Measurements from ENCODE around the gene IDI1.

IDI1 gene

GRCh38 chr10:1048732-1049424 lies at the start of gene IDI1:
Gene IDI1, minus strand, starts transcription at chr10:1049119. Its CDS starts 116 bp downstream, at chr10:1049003.
- in situ Hi-C loops (cut with HindIII; ENCODE audit: low sequenced_read_pairs): loop anchor here (5.0 kb wide), 1 partner anchor 62 kb away; the partner anchor contains the start of gene GTPBP4
- DNase-seq (ENCODE audit: low read depth): peak; percentile 97
- no peak for TF ChIP-seq CTCF (IDR thresholded peaks at IDR 0.05; ENCODE audit: low read depth, low read length, missing control alignments)
- H3K4me3 ChIP-seq (ENCODE audit: low read depth, low read length): peak within 1 kb of the TSS; percentile 82

GRCh38 chr10:1097436-1097835 lies 48.5 kb upstream of the IDI1 start:
- in situ Hi-C loops (cut with HindIII; ENCODE audit: low sequenced_read_pairs): no loop called here
- no peak for TF ChIP-seq CTCF (IDR thresholded peaks at IDR 0.05; ENCODE audit: low read depth, low read length, missing control alignments)
- DNase-seq (ENCODE audit: low read depth): no peak
- no peak overlapping the region for H3K4me3 ChIP-seq (ENCODE audit: low read depth, low read length)

- DNase-seq (ENCODE audit: low read depth): no peak
- in situ Hi-C loops (cut with HindIII; ENCODE audit: low sequenced_read_pairs): no loop called here
Measured at GRCh38 chr10:1096287-1096889, 47.5 kb upstream of the IDI1 start.

GRCh38 chr10:1095498-1095897 lies 46.6 kb upstream of the IDI1 start:
- in situ Hi-C loops (cut with HindIII; ENCODE audit: low sequenced_read_pairs): no loop called here
- DNase-seq (ENCODE audit: low read depth): no peak
- H3K4me3 ChIP-seq (ENCODE audit: low read depth, low read length): no peak overlapping the region
- TF ChIP-seq CTCF (IDR thresholded peaks at IDR 0.05; ENCODE audit: low read depth, low read length, missing control alignments): no peak

More at GRCh38 chr10:1096287-1096889, 47.5 kb upstream of the IDI1 start:
- no peak for TF ChIP-seq CTCF (IDR thresholded peaks at IDR 0.05; ENCODE audit: low read depth, low read length, missing control alignments)
- no peak overlapping the region for H3K4me3 ChIP-seq (ENCODE audit: low read depth, low read length)

GRCh38 chr10:1094112-1095057 lies 45.5 kb upstream of the IDI1 start:
- TF ChIP-seq CTCF (IDR thresholded peaks at IDR 0.05; ENCODE audit: low read depth, low read length, missing control alignments): no peak
- no peak overlapping the region for H3K4me3 ChIP-seq (ENCODE audit: low read depth, low read length)
- in situ Hi-C loops (cut with HindIII; ENCODE audit: low sequenced_read_pairs): no loop called here
- DNase-seq (ENCODE audit: low read depth): no peak

- in situ Hi-C loops (cut with HindIII; ENCODE audit: low sequenced_read_pairs): no loop called here
- no peak for DNase-seq (ENCODE audit: low read depth)
- H3K4me3 ChIP-seq (ENCODE audit: low read depth, low read length): no peak overlapping the region
- no peak for TF ChIP-seq CTCF (IDR thresholded peaks at IDR 0.05; ENCODE audit: low read depth, low read length, missing control alignments)
Measured at GRCh38 chr10:1093696-1094095, 44.8 kb upstream of the IDI1 start.
